ENCODE data around the gene IL27RA. TPM values are rescaled to one million over a fixed set of nuclear protein-coding genes. Genes with fewer than 3 reads are reported as not detected.
A peak's percentile ranks its signal among the peaks of the same experiment; 100 is the strongest.

Gene IL27RA
- polyA plus RNA-seq, 3 donors from 2014 or later, result 58.6 to 86.4 (median 69.9) TPM

DNA sequence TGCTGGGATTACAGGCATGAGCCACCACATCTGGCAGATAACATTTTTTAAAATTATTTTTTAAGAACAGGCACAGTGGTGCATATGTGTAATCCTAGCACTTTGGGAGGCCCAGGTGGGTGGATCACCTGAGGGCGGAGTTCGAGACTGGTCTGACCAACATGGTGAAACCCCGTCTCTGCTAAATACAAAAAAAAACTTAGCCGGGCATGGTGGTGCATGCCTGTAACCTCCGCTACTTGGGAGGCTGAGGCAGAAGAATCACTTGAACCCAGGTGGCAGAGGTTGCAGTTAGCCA, 30.9 kb downstream of the IL27RA start:
- Mint-ChIP-seq H3K27ac (no peak overlapping the region), H3K9me3 (no peaks in the 10 kb centered on the region), H3K27me3 (ENCODE audit: low read depth in 3 of 3) (peaks cover 8 to 26% (median 9%) of the 10 kb centered on the region in 3 donors), H3K36me3 (no peaks in the 10 kb centered on the region), H3K4me3 (no peak overlapping the region), H3K4me1 (peaks cover 10 to 12% of the 10 kb centered on the region in 2 donors)
- DNase-seq, result no peak

DNA sequence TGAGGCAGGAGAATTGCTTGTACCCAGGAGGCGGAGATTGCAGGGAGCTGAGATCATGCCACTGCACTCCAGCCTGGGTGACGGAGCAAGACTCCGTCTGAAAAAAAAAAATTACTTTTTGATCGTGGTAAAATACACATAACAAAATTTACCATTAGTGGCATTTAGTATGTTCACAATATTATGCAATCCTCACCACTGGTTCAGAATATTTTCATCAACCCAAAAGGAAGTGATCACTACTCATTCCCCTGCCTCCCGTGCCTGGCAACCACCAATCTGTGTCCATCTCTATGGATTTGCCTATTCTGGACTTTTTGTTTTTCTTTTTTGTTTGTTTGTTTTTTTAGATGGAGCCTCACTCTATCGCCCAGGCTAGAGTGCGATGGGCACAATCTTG, 31.5 kb downstream of the IL27RA start:
- H3K4me3 Mint-ChIP-seq, result no peak overlapping the region
- H3K27ac Mint-ChIP-seq, result no peak overlapping the region
- H3K4me1 Mint-ChIP-seq, result peaks cover 8 to 9% of the 10 kb centered on the region in 2 donors
- H3K9me3 Mint-ChIP-seq, result no peaks in the 10 kb centered on the region
- H3K36me3 Mint-ChIP-seq, result no peaks in the 10 kb centered on the region
- DNase-seq, result no peak
- peaks cover 9 to 23% (median 12%) of the 10 kb centered on the region in 3 donors for H3K27me3 Mint-ChIP-seq (ENCODE audit: low read depth in 3 of 3)

DNA sequence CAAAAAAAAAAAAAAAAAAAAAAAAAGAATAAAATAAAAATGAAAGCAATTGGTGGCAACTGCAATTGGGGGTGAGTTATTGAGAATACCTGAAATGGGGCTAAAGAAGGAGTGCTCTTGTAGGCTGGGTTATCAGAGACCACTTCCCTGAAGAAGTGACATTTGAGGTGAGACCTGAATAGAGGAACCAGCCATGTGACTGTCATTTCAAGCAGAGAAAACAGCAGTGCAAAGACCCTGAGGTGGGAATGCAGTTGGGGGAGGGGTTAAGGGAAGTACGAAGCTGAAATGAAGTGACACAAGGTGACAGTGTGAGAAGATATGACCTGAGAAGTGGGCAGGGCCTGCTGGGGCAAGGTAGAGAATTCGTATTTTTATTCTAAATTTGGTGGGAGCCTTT, 34.6 kb downstream of the IL27RA start:
- no peak overlapping the region for H3K27ac Mint-ChIP-seq
- no peak for DNase-seq
- H3K36me3 Mint-ChIP-seq, result no peaks in the 10 kb centered on the region
- no peaks in the 10 kb centered on the region for H3K9me3 Mint-ChIP-seq
- H3K4me3 Mint-ChIP-seq, result no peak overlapping the region
- peaks cover 5 to 10% (median 9%) of the 10 kb centered on the region in 3 donors for H3K27me3 Mint-ChIP-seq (ENCODE audit: low read depth in 3 of 3)
- no peaks in the 10 kb centered on the region for H3K4me1 Mint-ChIP-seq

GRCh38 chr19:14070268-14071050, 38.9 kb downstream of the IL27RA start:
- no peak overlapping the region for H3K27ac Mint-ChIP-seq
- H3K9me3 Mint-ChIP-seq, result no peaks in the 10 kb centered on the region

DNA sequence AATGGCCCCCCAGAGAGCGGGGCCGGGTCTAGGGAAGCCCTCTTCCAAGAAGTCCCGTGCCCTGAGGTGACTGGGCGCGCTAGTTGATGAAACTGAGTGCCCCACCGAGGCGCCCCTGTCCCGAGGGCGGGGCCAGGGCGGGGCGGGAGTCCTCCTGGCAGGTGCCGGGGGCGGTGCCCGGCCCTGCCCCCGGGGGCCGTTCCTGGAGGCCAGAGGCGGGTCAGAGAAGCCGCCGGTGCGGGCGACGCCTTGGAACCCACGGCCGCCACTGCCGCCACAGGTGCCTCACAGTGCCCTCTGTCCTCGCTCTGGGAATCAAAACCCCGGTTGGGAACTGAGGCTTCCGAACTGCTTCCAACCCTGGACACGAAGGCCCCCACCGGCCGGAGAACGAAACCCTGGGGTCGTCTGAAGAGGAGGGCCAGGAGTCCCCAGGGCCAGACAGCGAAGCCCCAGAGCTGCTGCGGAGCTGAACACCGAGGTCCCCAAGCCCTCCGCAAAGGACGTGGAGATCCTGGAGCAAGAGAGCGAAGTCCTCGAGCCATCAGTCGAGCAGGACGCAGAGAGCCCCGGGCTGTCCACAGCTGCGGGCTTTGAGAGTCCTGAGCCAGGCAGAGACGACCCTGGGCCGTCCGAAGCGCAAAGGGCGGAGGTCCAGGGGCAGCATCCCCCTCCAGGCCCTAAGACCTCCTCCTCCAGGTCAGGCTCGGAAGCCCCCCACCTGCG, 41.1 kb downstream of the IL27RA start, which contains the start of gene MISP3:
Gene MISP3, plus strand, starts transcription at position 252 of the 726 bp plus-strand sequence. CDS start 524 bp downstream, outside the sequence.
- Mint-ChIP-seq H3K27ac (peak within 1 kb of the TSS in 3 of 6 donors; percentile 40 to 88 (median 81)), H3K4me1 (peaks cover 18 to 21% of the 10 kb centered on the region in 2 donors), H3K4me3 (peak within 1 kb of the TSS; percentile 89 to 97 (median 94)), H3K27me3 (ENCODE audit: low read depth in 3 of 3) (peaks cover 2 to 9% (median 5%) of the 10 kb centered on the region in 3 donors), H3K9me3 (no peaks in the 10 kb centered on the region), H3K36me3 (no peaks in the 10 kb centered on the region)
- peak in 1 of 3 donors; percentile 11 for DNase-seq

More at GRCh38 chr19:14070268-14071050, 38.9 kb downstream of the IL27RA start:
- Mint-ChIP-seq H3K4me1 (peaks cover 18 to 19% of the 10 kb centered on the region in 2 donors), H3K4me3 (peak overlapping the region in 2 of 5 donors; percentile 45 to 62), H3K36me3 (no peaks in the 10 kb centered on the region), H3K27me3 (ENCODE audit: low read depth in 3 of 3) (peaks cover 8 to 10% (median 8%) of the 10 kb centered on the region in 3 donors)
- no peak for DNase-seq

DNA sequence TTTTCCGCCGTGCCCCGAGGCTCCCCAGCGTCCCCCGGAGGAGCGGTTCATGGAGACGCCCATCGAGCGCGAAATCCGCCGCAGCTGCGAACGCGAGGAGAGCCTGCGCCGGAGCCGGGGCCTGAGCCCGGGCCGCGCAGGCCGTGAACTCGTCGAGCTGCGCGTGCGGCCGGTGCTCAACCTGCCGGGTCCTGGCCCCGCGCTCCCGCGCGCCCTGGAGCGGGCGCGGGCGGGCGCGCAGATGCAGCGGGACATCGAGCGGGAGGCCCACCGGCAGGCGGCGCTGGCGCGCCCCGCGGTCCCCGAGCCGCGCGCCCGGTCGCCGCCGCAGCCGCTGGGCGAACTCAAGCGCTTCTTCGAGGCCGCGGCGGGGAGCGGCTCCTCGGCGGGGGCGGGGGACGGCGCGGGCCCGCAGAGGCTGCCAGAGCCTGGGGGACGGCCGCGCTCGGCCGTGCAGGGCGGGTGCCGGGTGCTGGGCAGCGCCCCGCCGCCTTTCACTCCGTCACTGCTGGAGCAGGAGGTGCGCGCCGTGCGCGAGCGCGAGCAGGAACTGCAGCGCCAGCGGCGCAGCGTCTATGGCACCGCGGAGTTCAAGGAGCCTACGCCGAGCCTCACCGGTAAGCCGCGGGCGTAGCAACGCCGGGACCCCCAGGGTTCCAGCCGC, 41.8 kb downstream of the IL27RA start:
- peak overlapping the region; percentile 89 to 97 (median 94) for H3K4me3 Mint-ChIP-seq
- peaks cover 18 to 21% of the 10 kb centered on the region in 2 donors for H3K4me1 Mint-ChIP-seq
- H3K36me3 Mint-ChIP-seq, result no peaks in the 10 kb centered on the region
- peak; percentile 81 to 84 (median 84) for DNase-seq
- no peaks in the 10 kb centered on the region for H3K9me3 Mint-ChIP-seq
- H3K27ac Mint-ChIP-seq, result peak overlapping the region in 4 of 6 donors; percentile 81 to 93 (median 89)
- H3K27me3 Mint-ChIP-seq (ENCODE audit: low read depth in 3 of 3), result peaks cover 2 to 5% (median 5%) of the 10 kb centered on the region in 3 donors

DNA sequence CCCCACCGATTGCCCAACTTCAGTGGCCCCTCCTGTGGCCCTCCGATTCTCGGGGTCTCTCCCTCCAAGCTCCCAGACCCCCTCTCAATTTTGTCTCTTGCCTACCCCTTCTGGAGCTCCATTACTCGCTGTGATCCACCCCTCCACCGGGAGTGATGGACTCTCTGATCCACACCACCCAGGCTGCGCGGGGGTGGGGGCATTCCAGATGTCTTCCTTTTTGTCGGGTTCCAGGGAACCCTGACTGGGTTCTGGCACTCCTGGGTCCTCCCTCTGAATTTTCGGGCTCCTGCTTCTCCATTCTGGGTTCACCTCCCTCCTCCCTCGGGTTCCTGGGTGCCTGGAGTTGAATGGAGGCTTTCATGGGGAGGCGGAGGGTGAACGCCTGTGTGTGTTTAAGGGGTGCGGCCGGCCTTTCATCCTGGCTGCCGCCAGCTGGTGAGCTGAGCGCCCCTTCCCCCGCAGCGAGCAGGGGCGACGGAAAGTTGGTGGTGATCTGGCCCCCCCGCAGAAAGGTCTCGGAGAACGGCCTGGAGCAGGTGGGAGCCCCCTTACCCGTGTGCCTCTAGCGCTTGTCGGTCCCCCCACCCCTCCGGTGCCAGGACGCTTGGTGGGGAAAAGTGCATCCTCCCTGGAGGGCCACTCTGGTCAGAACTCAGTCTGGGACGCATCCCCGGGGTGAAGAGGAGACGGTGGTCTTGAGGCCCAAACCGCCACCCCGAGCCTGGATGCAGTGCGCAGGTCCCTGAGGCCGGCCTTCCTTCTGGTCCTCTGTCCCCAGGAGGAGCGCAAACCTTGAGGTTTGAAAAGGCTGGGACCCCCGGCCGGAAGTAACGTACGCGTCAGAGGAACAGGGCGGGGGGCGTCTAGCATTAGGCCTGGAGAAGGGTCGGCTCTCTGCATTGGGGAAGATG, 42.6 kb downstream of the IL27RA start:
- H3K9me3 Mint-ChIP-seq, result no peaks in the 10 kb centered on the region
- peak in 2 of 3 donors; percentile 14 to 18 for DNase-seq
- peaks cover 2 to 5% (median 5%) of the 10 kb centered on the region in 3 donors for H3K27me3 Mint-ChIP-seq (ENCODE audit: low read depth in 3 of 3)
- H3K4me1 Mint-ChIP-seq, result peaks cover 18 to 21% of the 10 kb centered on the region in 2 donors
- H3K27ac Mint-ChIP-seq, result peak overlapping the region; percentile 81 to 93 (median 88)
- H3K36me3 Mint-ChIP-seq, result no peaks in the 10 kb centered on the region
- peak overlapping the region; percentile 89 to 97 (median 94) for H3K4me3 Mint-ChIP-seq

- peaks cover 6 to 13% (median 6%) of the 10 kb centered on the region in 3 donors for H3K27me3 Mint-ChIP-seq (ENCODE audit: low read depth in 3 of 3)
- H3K36me3 Mint-ChIP-seq, result no peaks in the 10 kb centered on the region
- H3K27ac Mint-ChIP-seq, result peak overlapping the region in 1 of 6 donors; percentile 30
- DNase-seq, result no peak
- peaks cover 34 to 40% of the 10 kb centered on the region in 2 donors for H3K4me1 Mint-ChIP-seq
- no peaks in the 10 kb centered on the region for H3K9me3 Mint-ChIP-seq
- H3K4me3 Mint-ChIP-seq, result peak overlapping the region in 1 of 5 donors; percentile 12
Observed at GRCh38 chr19:14078411-14078810, 46.8 kb downstream of the IL27RA start.

GRCh38 chr19:14080887-14081796, 49.6 kb downstream of the IL27RA start:
- H3K4me3 Mint-ChIP-seq, result peak overlapping the region; percentile 93 to 97 (median 95)
- DNase-seq, result peak; percentile 99 to 100 (median 99)

GRCh38 chr19:14081797-14082674, 50.5 kb downstream of the IL27RA start:
- peak in 2 of 3 donors; percentile 22 to 29 for DNase-seq
- Mint-ChIP-seq H3K4me3 (peak overlapping the region; percentile 93 to 97 (median 95)), H3K27ac (peak overlapping the region; percentile 91 to 97 (median 94)), H3K36me3 (no peaks in the 10 kb centered on the region), H3K9me3 (no peaks in the 10 kb centered on the region), H3K27me3 (ENCODE audit: low read depth in 3 of 3) (peaks cover 6 to 9% (median 6%) of the 10 kb centered on the region in 3 donors), H3K4me1 (peaks cover 16 to 21% of the 10 kb centered on the region in 2 donors)

More at GRCh38 chr19:14080887-14081796, 49.6 kb downstream of the IL27RA start:
- H3K9me3 Mint-ChIP-seq, result no peaks in the 10 kb centered on the region
- H3K27ac Mint-ChIP-seq, result peak overlapping the region; percentile 91 to 97 (median 94)
- H3K36me3 Mint-ChIP-seq, result no peaks in the 10 kb centered on the region
- peaks cover 6 to 9% (median 6%) of the 10 kb centered on the region in 3 donors for H3K27me3 Mint-ChIP-seq (ENCODE audit: low read depth in 3 of 3)
- H3K4me1 Mint-ChIP-seq, result peaks cover 16 to 21% of the 10 kb centered on the region in 2 donors

DNA sequence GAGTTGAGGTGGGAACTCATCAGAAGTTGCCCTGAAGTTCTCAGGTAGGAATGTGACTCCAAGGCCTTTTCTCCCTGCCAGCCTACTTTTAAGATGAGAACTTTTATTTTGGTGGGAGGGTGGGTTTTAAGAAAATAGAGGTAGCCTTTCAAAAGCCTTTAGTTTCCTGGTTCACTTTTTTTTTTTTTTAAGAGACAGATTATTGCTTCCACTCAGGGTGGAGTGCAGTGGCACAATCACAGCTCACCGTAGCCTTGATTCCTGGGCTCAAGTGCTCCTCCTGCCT, 51.1 kb downstream of the IL27RA start:
- Mint-ChIP-seq H3K4me3 (peak overlapping the region in 4 of 5 donors; percentile 18 to 95 (median 60)), H3K9me3 (no peaks in the 10 kb centered on the region), H3K4me1 (peaks cover 16 to 21% of the 10 kb centered on the region in 2 donors), H3K27me3 (ENCODE audit: low read depth in 3 of 3) (peaks cover 6 to 9% (median 6%) of the 10 kb centered on the region in 3 donors), H3K36me3 (no peaks in the 10 kb centered on the region), H3K27ac (peak overlapping the region in 1 of 6 donors; percentile 69)
- DNase-seq, result no peak
